ENCODE data around the gene CCM2.

- TF ChIP-seq CTCF (conservative IDR thresholded peaks at IDR 0.05) (no peak), ZFX (IDR thresholded peaks at IDR 0.05) (no peak)
Measured at GRCh38 chr7:45092100-45092930, 92.3 kb downstream of the CCM2 start.
